Ovary (tissue), 9 donors: ENCODE data around the gene GABRR2. TPM values are rescaled to one million over a fixed set of nuclear protein-coding genes. Genes with fewer than 3 reads are reported as not detected.

Source experiments
- DNase-seq, 5 donors: peaks; one replicate each; pipeline ENCODE4 v3.0.0-alpha.2; 2019 to 2020
- H3K27ac ChIP-seq, 2 donors: fragments of 200-600 bp; one replicate each; pipeline versions ENCODE4 v1.5.1 to v1.8.0; 2019 to 2022
- H3K27me3 ChIP-seq: fragments of 200-600 bp; one replicate; pipeline ENCODE4 v1.8.0; 2022
- H3K36me3 ChIP-seq: fragments of 200-600 bp; sonication (generic); one replicate; pipeline ENCODE4 v1.5.1; 2019
- H3K4me1 ChIP-seq: one replicate; pipeline ENCODE4 v1.8.1; 2013; ENCODE audit warnings: mild to moderate bottlenecking, moderate library complexity; ENCODE audit not compliant: insufficient read depth
- H3K4me3 ChIP-seq: fragments of 200-600 bp; sonication (generic); one replicate; pipeline ENCODE4 v1.5.1; 2017
- H3K9me3 ChIP-seq, 2 donors: fragments of 200-600 bp in 1 of 2; sonication (generic) in 1 of 2; one replicate each; pipeline versions ENCODE4 v1.5.1 to v1.8.1; 2013 to 2019; ENCODE audit warnings: mild to moderate bottlenecking in 1 of 2, moderate library complexity in 1 of 2
- CTCF ChIP-seq, 3 donors: fragments of 450-650 bp in 2 of 3; fragments of 200-600 bp in 1 of 3; IDR thresholded peaks; one replicate each; pipeline versions ENCODE4 v1.5.1 to v1.8.0; 2016 to 2022; ENCODE audit warnings: antibody characterized with exemption in 3 of 3, mild to moderate bottlenecking in 1 of 3
- EP300 ChIP-seq: sonication (generic); formaldehyde crosslinking; IDR thresholded peaks from one replicate; pipeline ENCODE4 v1.6.1; 2017; ENCODE audit warnings: antibody characterized with exemption
- POLR2A ChIP-seq: fragments of 450-650 bp; IDR thresholded peaks from one replicate; pipeline ENCODE4 v1.6.1; 2017; ENCODE audit warnings: antibody characterized with exemption, mild to moderate bottlenecking, moderate library complexity
- WGBS, 3 donors: extraction: QIAGEN DNeasy Blood & Tissue Kit in 1 of 3; methylation state at CpG; one replicate each; pipeline versions ENCODE4 v1.1.5 to v1.1.7; 2013 to 2017; 5-methylcytosine and 5-hydroxymethylcytosine counted together
- intact Hi-C, 4 donors: fragments of 100-400 bp; cut with DNase I; formaldehyde crosslinking; loops; one replicate each; pipeline versions ENCODE4 v1.11.0 to v1.15.1; 2022 to 2023
- polyA plus RNA-seq, 2 donors: library from polyadenylated mRNA; stranded (reverse); fragments of 200-250 nt in 1 of 2; fragments of 350-450 nt in 1 of 2; fragmentation: Illumina TruSeq in 1 of 2; extraction: RNeasy Lipid Tissue Mini Kit (QIAGEN cat#74804) in 1 of 2; gene quantifications; one replicate each; pipeline ENCODE4 v1.2.3, GENCODE V29; 2013 to 2014
- total RNA-seq, 7 donors: library from RNA; depleted of rRNA in 2 of 7; stranded (reverse); fragments of >200 nt in 2 of 7; fragmentation: NEBNext Ultra II Directional in 3 of 7; extraction: Animal tissue kit (Norgen Biotek cat#: 25700) in 3 of 7; gene quantifications; one replicate each; pipeline versions ENCODE4 v1.1.0 to v1.2.4, GENCODE V29; 2016 to 2023
- donor health status: DM: no; HTN: no; CAD: no; lungs with moderate emphysema.
- donor health status: DM: no; HTN: no; CAD: no.
- donor health status: Bipolar disorder and iron deficiency.
- donor health status: DM: yes; HTN: yes; CAD: no.
- donor health status: DM: no; HTN: no; CAD: no.
- donor health status: DM: yes; HTN: yes; CAD: no.

The GABRR2 gene
- total and polyA plus RNA-seq, 9 donors, result 0.24 to 1.1 (median 0.52) TPM; not detected in 1

GRCh38 chr6:89272596-89272995 lies 42.5 kb downstream of the GABRR2 start:
- H3K9me3 ChIP-seq, result no peaks in the 10 kb centered on the region
- no peaks in the 10 kb centered on the region for H3K36me3 ChIP-seq
- no peak overlapping the region for H3K4me3 ChIP-seq
- intact Hi-C loops, result no loop called here
- H3K4me1 ChIP-seq, result no peaks in the 10 kb centered on the region
- H3K27ac ChIP-seq, result no peak overlapping the region
- no peaks in the 10 kb centered on the region for H3K27me3 ChIP-seq
- TF ChIP-seq POLR2A (no peak), EP300 (no peak), CTCF (IDR thresholded peaks at IDR 0.05) (no peak)
- no peak for DNase-seq
- WGBS, 3 donors, result 72 to 82% (median 79%) methylated on average over 11 of the region's 11 CpGs

- Histone ChIP-seq H3K9me3 (no peaks in the 10 kb centered on the region), H3K36me3 (no peaks in the 10 kb centered on the region), H3K27ac (no peak overlapping the region), H3K27me3 (no peaks in the 10 kb centered on the region), H3K4me1 (no peaks in the 10 kb centered on the region), H3K4me3 (no peak overlapping the region)
- TF ChIP-seq CTCF (IDR thresholded peaks at IDR 0.05), result no peak
- TF ChIP-seq POLR2A, result no peak
- TF ChIP-seq EP300, result no peak
- intact Hi-C loops, result no loop called here
- WGBS, 3 donors, result 89 to 95% (median 89%) methylated on average over 14 of the region's 14 CpGs
- DNase-seq, result no peak
Observed at GRCh38 chr6:89270951-89271721, 44.0 kb downstream of the GABRR2 start.

- intact Hi-C loops, result no loop called here
- TF ChIP-seq CTCF (IDR thresholded peaks at IDR 0.05) (no peak), POLR2A (no peak), EP300 (no peak)
- no peaks in the 10 kb centered on the region for H3K4me1 ChIP-seq
- H3K27ac ChIP-seq, result no peak overlapping the region
- DNase-seq, result no peak
- no peaks in the 10 kb centered on the region for H3K9me3 ChIP-seq
- WGBS, 3 donors, result 47 to 56% (median 55%) methylated on average over 3 of the region's 3 CpGs
- no peaks in the 10 kb centered on the region for H3K36me3 ChIP-seq
- no peak overlapping the region for H3K4me3 ChIP-seq
- no peaks in the 10 kb centered on the region for H3K27me3 ChIP-seq
Observed at GRCh38 chr6:89269981-89270380, 45.1 kb downstream of the GABRR2 start.

- TF ChIP-seq EP300 (no peak), POLR2A (no peak), CTCF (IDR thresholded peaks at IDR 0.05) (no peak)
- intact Hi-C loops, result no loop called here
- WGBS, 3 donors, result 94 to 99% (median 95%) methylated on average over 3 of the region's 3 CpGs
- H3K9me3 ChIP-seq, result no peaks in the 10 kb centered on the region
- no peak overlapping the region for H3K4me3 ChIP-seq
- no peak overlapping the region for H3K27ac ChIP-seq
- DNase-seq, result no peak
- H3K4me1 ChIP-seq, result no peaks in the 10 kb centered on the region
- no peaks in the 10 kb centered on the region for H3K36me3 ChIP-seq
- no peaks in the 10 kb centered on the region for H3K27me3 ChIP-seq
Observed at GRCh38 chr6:89269252-89269651, 45.8 kb downstream of the GABRR2 start.
